HG03432 (cell line): ENCODE results near the gene CACNA1D.

Experiments used
- ATAC-seq: cut with Tn5 transposase; IDR thresholded peaks from one replicate; pipeline ENCODE4 v1.9.1; 2021; ENCODE audit warnings: mild to moderate bottlenecking, moderate library complexity; ENCODE audit not compliant: unreplicated experiment

The CACNA1D gene

GRCh38 chr3:53495146-53495519 is 722 bp downstream of the CACNA1D start:
- no peak for ATAC-seq

- no peak for ATAC-seq
These were observed 1.3 kb downstream of the CACNA1D start for GRCh38 chr3:53495520-53496391.

DNA sequence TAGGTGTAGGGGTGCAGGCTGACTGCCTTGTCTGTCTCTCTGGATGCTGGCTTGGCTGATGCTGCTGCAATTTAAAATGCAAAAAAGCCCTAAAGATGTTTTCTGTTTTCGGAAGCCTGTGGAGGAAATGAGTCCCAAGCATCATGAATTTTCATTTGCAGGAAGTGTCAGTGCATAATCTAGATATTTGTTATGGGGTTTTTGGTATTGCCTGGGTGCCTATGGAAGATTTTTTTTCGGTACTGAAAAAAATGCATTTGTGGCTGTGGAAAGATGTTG is 1.9 kb downstream of the CACNA1D start:
- no peak for ATAC-seq

DNA sequence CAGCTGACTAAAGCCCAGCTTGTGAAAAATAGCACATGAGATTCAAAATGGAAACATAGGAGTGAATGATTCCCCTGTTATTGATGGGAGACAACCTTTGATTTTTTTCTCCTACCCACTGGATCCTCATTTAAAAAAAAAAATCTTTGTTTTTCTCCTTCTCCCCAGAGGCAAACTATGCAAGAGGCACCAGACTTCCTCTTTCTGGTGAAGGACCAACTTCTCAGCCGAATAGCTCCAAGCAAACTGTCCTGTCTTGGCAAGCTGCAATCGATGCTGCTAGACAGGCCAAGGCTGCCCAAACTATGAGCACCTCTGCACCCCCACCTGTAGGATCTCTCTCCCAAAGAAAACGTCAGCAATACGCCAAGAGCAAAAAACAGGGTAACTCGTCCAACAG is 2.6 kb downstream of the CACNA1D start:
- no peak for ATAC-seq

DNA sequence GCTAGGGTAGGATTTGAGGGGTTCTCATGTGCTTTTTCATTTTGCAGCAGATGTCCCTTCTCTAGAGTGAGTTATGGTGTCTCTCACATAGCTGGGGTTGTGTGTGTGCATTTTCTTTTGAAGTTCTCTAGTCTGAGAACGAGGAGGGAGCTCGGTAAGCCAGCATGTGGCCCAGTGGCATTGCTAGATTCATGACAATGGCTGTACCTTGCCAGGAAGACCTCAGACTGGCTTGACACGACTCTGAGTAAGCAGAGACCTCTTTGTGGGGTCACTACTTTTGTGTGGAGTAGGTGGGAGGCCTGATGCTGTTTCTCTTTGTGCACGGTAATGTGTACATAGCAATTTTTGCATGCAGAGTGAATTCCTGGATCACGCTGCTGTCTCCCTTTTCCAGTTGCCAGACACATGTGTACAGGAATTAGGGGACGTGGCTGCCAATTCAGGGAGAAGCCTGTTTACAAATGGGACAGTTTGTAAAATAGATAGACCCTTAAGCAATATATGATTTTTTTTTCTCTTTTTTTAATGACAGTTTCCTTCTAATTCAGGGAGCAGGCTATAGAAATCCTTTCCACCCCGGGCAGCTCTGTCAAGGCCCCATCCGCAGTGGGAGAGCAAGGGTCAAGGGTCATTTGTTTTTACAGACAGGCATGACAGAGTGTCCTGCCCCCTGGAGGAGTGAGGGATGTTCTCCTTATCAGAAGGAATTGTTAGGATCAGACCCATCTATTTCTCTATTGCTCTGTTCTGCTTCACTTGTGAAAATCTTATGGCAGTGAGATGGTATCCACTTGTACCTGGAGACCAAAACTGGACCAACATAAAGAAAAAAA is 4.6 kb downstream of the CACNA1D start:
- no peak for ATAC-seq

GRCh38 chr3:53500165-53500777 is 5.9 kb downstream of the CACNA1D start:
- ATAC-seq: no peak

DNA sequence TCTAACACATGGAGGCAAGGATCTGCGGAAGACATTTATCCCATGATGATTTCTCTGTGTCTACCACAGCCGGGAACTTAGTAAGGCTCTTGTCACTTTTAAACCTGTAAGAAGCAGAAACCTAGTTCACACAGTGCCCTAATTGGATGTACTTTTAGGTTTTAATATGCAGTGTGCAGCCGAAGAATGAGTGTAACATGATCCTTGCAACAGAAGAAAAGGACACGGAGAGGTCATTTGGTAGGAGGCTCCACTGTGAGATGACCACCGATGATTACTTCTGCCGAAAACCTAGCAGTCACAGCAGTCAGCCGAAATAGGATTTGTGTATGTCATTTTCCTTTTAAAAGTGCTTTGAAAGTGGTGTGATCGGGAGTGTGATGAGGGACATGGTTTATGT is 6.8 kb downstream of the CACNA1D start:
- ATAC-seq: no peak

- ATAC-seq: no peak
These were observed 8.3 kb downstream of the CACNA1D start for GRCh38 chr3:53502737-53503136.

GRCh38 chr3:53503195-53503594 is 8.8 kb downstream of the CACNA1D start:
- ATAC-seq: no peak

GRCh38 chr3:53506110-53506762 is 11.8 kb downstream of the CACNA1D start:
- no peak for ATAC-seq

- no peak for ATAC-seq
These were observed 12.3 kb downstream of the CACNA1D start for GRCh38 chr3:53506763-53507145.

GRCh38 chr3:53509494-53509893 is 15.1 kb downstream of the CACNA1D start:
- no peak for ATAC-seq

- ATAC-seq: no peak
These were observed 16.1 kb downstream of the CACNA1D start for GRCh38 chr3:53510508-53510907.

DNA sequence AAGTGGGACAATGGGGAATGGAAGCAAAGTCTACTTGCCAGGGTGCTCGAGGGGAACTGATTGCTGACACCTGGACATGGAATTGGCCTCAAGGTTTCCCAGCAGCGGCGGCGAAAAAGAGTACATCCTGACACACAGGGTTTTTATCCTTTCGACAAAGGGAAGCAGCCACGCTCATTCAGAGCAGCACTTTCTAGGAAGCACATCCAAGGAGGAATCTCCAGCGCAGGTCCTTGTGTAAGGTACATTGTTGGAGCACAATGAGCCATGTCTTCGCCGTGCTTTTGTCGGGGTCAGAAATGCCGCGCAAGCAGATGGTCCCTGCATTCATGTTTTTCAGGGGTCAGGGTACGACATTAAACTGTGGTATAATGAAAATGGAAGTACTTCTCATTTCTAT is 16.8 kb downstream of the CACNA1D start:
- ATAC-seq: no peak

DNA sequence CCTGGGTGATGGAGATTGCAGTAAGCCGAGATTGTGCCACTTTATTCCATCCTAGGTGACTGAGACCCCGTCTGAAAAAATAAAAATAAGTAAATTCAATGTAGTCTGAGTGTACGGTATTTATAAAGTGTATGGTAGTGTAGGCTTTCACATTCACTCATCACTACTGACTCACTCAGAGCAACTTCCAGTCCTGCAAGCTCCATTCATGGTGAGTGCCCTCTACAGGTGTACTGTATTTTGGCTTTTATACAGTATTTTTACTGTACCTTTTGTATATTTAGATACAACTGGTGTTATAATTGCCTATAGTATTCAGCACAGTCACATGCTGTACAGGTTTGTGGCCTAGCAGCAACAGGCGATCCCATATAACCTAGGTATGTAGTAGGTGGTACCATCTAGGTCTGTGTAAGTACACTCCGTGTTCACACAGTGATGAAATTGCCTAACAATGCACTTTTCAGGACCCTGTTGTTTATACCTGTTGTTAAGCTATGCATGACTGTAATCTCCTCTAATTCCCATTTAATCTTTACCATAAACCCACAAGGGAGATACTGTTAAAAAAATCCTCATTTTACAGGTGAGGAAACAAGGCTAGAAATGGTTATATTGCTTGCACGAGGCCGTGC is 19.3 kb downstream of the CACNA1D start:
- no peak for ATAC-seq

GRCh38 chr3:53516339-53516738 is 21.9 kb downstream of the CACNA1D start:
- no peak for ATAC-seq

DNA sequence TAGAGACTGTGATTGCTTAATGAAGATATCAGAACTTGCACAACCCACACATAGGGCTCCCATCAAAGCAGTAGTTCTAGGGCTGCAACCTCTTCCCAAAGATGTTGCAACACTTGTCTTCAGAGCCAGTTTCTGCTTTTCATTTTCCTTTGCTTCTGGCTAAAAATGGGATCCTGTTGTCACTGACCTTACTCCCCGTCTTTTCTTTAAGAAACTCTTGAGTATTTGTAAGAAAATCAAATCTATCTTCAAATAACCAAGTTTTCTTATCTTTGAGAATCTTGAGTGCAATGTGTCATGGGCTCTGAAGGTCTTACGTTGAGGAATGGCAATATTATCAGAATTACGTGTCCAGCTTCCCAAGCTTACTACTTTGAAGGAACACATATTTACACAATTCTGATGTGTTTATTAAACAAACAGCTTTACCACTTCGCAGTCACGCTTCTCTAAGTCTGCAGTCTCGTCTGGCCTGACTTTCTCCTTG is 24.1 kb downstream of the CACNA1D start:
- no peak for ATAC-seq

GRCh38 chr3:53519065-53519709 is 24.8 kb downstream of the CACNA1D start:
- no peak for ATAC-seq

- ATAC-seq: no peak
These were observed 28.9 kb downstream of the CACNA1D start for GRCh38 chr3:53523346-53523745.

- ATAC-seq: no peak
These were observed 30.2 kb downstream of the CACNA1D start for GRCh38 chr3:53524566-53524965.
